HEK293 (cell line): Measurements from ENCODE around the gene CABS1.

Experiments
- CTCF ChIA-PET: fragments of 350-600 bp; formaldehyde crosslinking; extraction: SDS; loops from one replicate; lab custom pipeline; 2021; ENCODE audit warnings: antibody characterized with exemption; lab: Yijun Ruan, JAX
- POLR2A ChIA-PET: fragments of 300-600 bp; formaldehyde crosslinking; extraction: SDS; loops from one replicate; lab custom pipeline; 2020; ENCODE audit warnings: antibody characterized with exemption, inconsistent platforms; lab: Yijun Ruan, JAX
- H3K27ac ChIP-seq: fragments of 200-500 bp; sonication (Bioruptor generic); 2 replicates; pipeline ENCODE4 v1.5.1; 2014; ENCODE audit warnings: low read depth, low read length, control low read depth, inconsistent platforms; ENCODE audit errors: extremely low read depth
- H3K36me3 ChIP-seq, 2 experiments: fragments of 200-500 bp in 1 of 2; sonication (Bioruptor generic) in 1 of 2; 1 replicate in 1 of 2; 2 replicates in 1 of 2; pipeline ENCODE4 v1.5.1; 2014 to 2017; ENCODE audit warnings: inconsistent platforms in 2 of 2, low read length in 2 of 2; ENCODE audit not compliant: control insufficient read depth in 2 of 2, insufficient read depth in 1 of 2
- H3K4me1 ChIP-seq: fragments of 200-500 bp; sonication (Bioruptor generic); 2 replicates; pipeline ENCODE4 v1.5.1; 2014; ENCODE audit warnings: mild to moderate bottlenecking, low read length, inconsistent platforms; ENCODE audit not compliant: control insufficient read depth, insufficient read depth
- H3K4me3 ChIP-seq: 2 replicates; pipeline ENCODE4 v1.5.1; 2011; ENCODE audit warnings: low read depth, mild to moderate bottlenecking, control low read depth, low read length, moderate library complexity
- H3K9me3 ChIP-seq: fragments of 200-500 bp; sonication (Bioruptor generic); 2 replicates; pipeline ENCODE4 v1.5.1; 2014; ENCODE audit warnings: low read depth, low read length, inconsistent platforms; ENCODE audit not compliant: control insufficient read depth, insufficient read depth
- BCL11B ChIP-seq: fragments of 450-650 bp; formaldehyde crosslinking; IDR thresholded peaks from 2 replicates; pipeline ENCODE4 v1.5.1; 2016; ENCODE audit warnings: low read depth, missing biosample characterization, missing genetic modification characterization
- HIC1 ChIP-seq: fragments of 450-650 bp; formaldehyde crosslinking; IDR thresholded peaks from 2 replicates; pipeline ENCODE4 v1.5.1; 2016; ENCODE audit warnings: missing biosample characterization, missing genetic modification characterization
- KLF10 ChIP-seq: fragments of 450-650 bp; IDR thresholded peaks from 2 replicates; pipeline ENCODE4 v1.5.1; 2018; ENCODE audit warnings: missing biosample characterization, mild to moderate bottlenecking, missing genetic modification characterization
- MZF1 ChIP-seq: fragments of 450-650 bp; formaldehyde crosslinking; IDR thresholded peaks from 2 replicates; pipeline ENCODE4 v1.5.1; 2017; ENCODE audit warnings: missing biosample characterization, missing genetic modification characterization, borderline replicate concordance
- TCF7L2 ChIP-seq: IDR thresholded peaks from 2 replicates; pipeline ENCODE4 v1.6.1; 2011; ENCODE audit warnings: low read depth, mild to moderate bottlenecking, inconsistent platforms, low read length, moderate library complexity, borderline replicate concordance
- TSHZ1 ChIP-seq: fragments of 450-650 bp; formaldehyde crosslinking; IDR thresholded peaks from 2 replicates; pipeline ENCODE4 v1.5.1; 2016; ENCODE audit warnings: missing biosample characterization, missing genetic modification characterization, borderline replicate concordance
- ZNF280C ChIP-seq: fragments of 450-650 bp; formaldehyde crosslinking; IDR thresholded peaks from 2 replicates; pipeline ENCODE4 v1.5.1; 2016; ENCODE audit warnings: missing biosample characterization, missing genetic modification characterization
- ZNF513 ChIP-seq: fragments of 450-650 bp; IDR thresholded peaks from 2 replicates; pipeline ENCODE4 v1.5.1; 2018; ENCODE audit warnings: missing biosample characterization, missing genetic modification characterization
- ZNF521 ChIP-seq: fragments of 450-650 bp; formaldehyde crosslinking; IDR thresholded peaks from 2 replicates; pipeline ENCODE4 v1.5.1; 2017; ENCODE audit warnings: missing biosample characterization, mild to moderate bottlenecking, missing genetic modification characterization
- ZNF600 ChIP-seq: fragments of 450-650 bp; formaldehyde crosslinking; IDR thresholded peaks from 2 replicates; pipeline ENCODE4 v1.5.1; 2016; ENCODE audit warnings: missing biosample characterization, missing genetic modification characterization
- ZNF658 ChIP-seq: fragments of 450-650 bp; formaldehyde crosslinking; IDR thresholded peaks from 2 replicates; pipeline ENCODE4; 2016; ENCODE audit warnings: missing biosample characterization, missing genetic modification characterization
- TF ChIP-seq, protein P1 (sequence below): fragments of 450-650 bp; formaldehyde crosslinking; IDR thresholded peaks from 2 replicates; pipeline ENCODE4 v1.5.1; 2016; ENCODE audit warnings: missing biosample characterization, missing genetic modification characterization
- TF ChIP-seq, protein P2 (sequence below): fragments of 450-650 bp; formaldehyde crosslinking; IDR thresholded peaks from 2 replicates; pipeline ENCODE4 v1.5.1; 2016; ENCODE audit warnings: missing biosample characterization, missing genetic modification characterization

The CABS1 gene

DNA sequence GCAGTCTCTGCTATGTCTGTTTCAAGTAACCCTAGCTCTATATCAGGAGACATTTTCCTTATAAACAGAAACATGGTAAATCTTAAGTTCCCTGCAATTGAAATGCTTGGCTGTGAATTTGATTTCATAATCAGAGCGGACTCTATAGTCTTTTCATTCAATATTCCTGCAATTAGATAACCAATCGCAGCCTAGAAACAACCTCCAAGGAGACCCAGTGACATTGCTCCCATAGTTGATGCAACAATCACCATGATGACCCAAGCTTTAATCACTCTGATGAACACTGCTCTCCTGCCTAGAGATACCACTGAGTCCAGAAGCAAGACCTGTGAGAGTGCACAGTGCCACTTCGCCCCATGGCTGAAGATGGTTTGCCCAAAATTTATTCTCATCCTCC is at the start of gene CABS1:
Gene CABS1, plus strand, starts transcription at position 301 of the 400 bp plus-strand sequence. Its CDS starts 59 bp downstream, at position 360.
- TF ChIP-seq, protein P1, sequence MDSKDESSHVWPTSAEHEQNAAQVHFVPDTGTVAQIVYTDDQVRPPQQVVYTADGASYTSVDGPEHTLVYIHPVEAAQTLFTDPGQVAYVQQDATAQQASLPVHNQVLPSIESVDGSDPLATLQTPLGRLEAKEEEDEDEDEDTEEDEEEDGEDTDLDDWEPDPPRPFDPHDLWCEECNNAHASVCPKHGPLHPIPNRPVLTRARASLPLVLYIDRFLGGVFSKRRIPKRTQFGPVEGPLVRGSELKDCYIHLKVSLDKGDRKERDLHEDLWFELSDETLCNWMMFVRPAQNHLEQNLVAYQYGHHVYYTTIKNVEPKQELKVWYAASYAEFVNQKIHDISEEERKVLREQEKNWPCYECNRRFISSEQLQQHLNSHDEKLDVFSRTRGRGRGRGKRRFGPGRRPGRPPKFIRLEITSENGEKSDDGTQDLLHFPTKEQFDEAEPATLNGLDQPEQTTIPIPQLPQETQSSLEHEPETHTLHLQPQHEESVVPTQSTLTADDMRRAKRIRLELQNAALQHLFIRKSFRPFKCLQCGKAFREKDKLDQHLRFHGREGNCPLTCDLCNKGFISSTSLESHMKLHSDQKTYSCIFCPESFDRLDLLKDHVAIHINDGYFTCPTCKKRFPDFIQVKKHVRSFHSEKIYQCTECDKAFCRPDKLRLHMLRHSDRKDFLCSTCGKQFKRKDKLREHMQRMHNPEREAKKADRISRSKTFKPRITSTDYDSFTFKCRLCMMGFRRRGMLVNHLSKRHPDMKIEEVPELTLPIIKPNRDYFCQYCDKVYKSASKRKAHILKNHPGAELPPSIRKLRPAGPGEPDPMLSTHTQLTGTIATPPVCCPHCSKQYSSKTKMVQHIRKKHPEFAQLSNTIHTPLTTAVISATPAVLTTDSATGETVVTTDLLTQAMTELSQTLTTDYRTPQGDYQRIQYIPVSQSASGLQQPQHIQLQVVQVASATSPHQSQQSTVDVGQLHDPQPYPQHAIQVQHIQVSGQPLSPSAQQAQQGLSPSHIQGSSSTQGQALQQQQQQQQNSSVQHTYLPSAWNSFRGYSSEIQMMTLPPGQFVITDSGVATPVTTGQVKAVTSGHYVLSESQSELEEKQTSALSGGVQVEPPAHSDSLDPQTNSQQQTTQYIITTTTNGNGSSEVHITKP (tag by site-specific recombination), result no peak
- TF ChIP-seq ZNF521 (tag by site-specific recombination) (no peak), TSHZ1 (tag by site-specific recombination) (no peak), ZNF513 (tag by site-specific recombination) (no peak), MZF1 (tag by site-specific recombination) (no peak), ZNF658 (no peak), KLF10 (tag by site-specific recombination) (no peak), ZNF600 (no peak)
- ChIA-PET CTCF (no interaction called here), POLR2A (no interaction called here)
- Histone ChIP-seq H3K4me3 (no peak within 1 kb of the TSS), H3K9me3 (no peaks in the 10 kb centered on the region), H3K36me3 (no peaks in the 10 kb centered on the region), H3K27ac (no peak within 1 kb of the TSS), H3K4me1 (no peaks in the 10 kb centered on the region)

GRCh38 chr4:70288651-70289050 is 46.1 kb upstream of the CABS1 start:
- POLR2A ChIA-PET, result no interaction called here
- CTCF ChIA-PET, result interaction anchor here (0.9 kb wide), 1 partner anchor 216 kb away, joined by 3 read pairs; no protein-coding TSS in a partner anchor

More at GRCh38 chr4:70288651-70289050, 46.1 kb upstream of the CABS1 start:
- Histone ChIP-seq H3K36me3 (no peaks in the 10 kb centered on the region), H3K4me1 (no peaks in the 10 kb centered on the region), H3K9me3 (no peaks in the 10 kb centered on the region), H3K27ac (no peak overlapping the region), H3K4me3 (no peak overlapping the region)
- TF ChIP-seq HIC1 (no peak), TCF7L2 (no peak), ZNF280C (tag by site-specific recombination) (no peak), KLF10 (tag by site-specific recombination) (no peak), BCL11B (tag by site-specific recombination) (no peak)
- TF ChIP-seq, protein P2, sequence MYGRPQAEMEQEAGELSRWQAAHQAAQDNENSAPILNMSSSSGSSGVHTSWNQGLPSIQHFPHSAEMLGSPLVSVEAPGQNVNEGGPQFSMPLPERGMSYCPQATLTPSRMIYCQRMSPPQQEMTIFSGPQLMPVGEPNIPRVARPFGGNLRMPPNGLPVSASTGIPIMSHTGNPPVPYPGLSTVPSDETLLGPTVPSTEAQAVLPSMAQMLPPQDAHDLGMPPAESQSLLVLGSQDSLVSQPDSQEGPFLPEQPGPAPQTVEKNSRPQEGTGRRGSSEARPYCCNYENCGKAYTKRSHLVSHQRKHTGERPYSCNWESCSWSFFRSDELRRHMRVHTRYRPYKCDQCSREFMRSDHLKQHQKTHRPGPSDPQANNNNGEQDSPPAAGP (tag by site-specific recombination), result no peak
